ENCODE measurements around the gene OVOL2. TPM values are rescaled to one million over a fixed set of nuclear protein-coding genes. Genes with fewer than 3 reads are reported as not detected.

The OVOL2 gene
- total and polyA plus RNA-seq, 2 of the 8 experiments (the other 6 are each of a cell fraction or from before 2014, with no cell fraction given) = 11.0 to 11.4 TPM

- Histone ChIP-seq H4K5ac (ENCODE audit: insufficient read length, low read depth, low read length) (no peak overlapping the region), H3K18ac (ENCODE audit: extremely low read depth, low read length) (no peak overlapping the region), H4K20me1 (replicated peaks in 1 of 2; ENCODE audit: control insufficient read depth in 1 of 2, insufficient read depth in 2 of 2, low read length in 2 of 2) (no peaks in the 10 kb centered on the region), H3K4me3 (ENCODE audit: extremely low read depth in 1 of 4, insufficient read depth in 2 of 4, low read depth in 3 of 4, low read length in 4 of 4) (no peak overlapping the region), H2BK12ac (ENCODE audit: low read depth, low read length) (peak overlapping the region; percentile 41; the same call in 1 of the 2 replicates), H3K36me3 (ENCODE audit: control insufficient read depth in 2 of 4, insufficient read depth in 4 of 4, low read length in 3 of 4) (no peaks in the 10 kb centered on the region), H3K79me1 (ENCODE audit: low read depth, low read length) (no peaks in the 10 kb centered on the region), H4K91ac (replicated peaks; ENCODE audit: insufficient read length, low read length) (no peak overlapping the region), H3K9me3 (ENCODE audit: insufficient read depth in 2 of 2, low read depth in 1 of 2, low read length in 1 of 2) (no peaks in the 10 kb centered on the region), H2AFZ (ENCODE audit: low read length) (no peak overlapping the region), H3K14ac (ENCODE audit: insufficient read length) (no peak overlapping the region), H3K9ac (replicated peaks in 1 of 4; ENCODE audit: extremely low read depth in 1 of 4, low read depth in 3 of 4, low read length in 3 of 4) (no peak overlapping the region), H3K27me3 (replicated peaks in 1 of 4; ENCODE audit: control insufficient read depth in 3 of 4, extremely low read depth in 1 of 4, insufficient read depth in 3 of 4, low read length in 3 of 4) (no peaks in the 10 kb centered on the region), H3K4me1 (replicated peaks in 1 of 4; ENCODE audit: control insufficient read depth in 3 of 4, insufficient read depth in 4 of 4, low read length in 3 of 4) (peaks cover 0 to 16% (median 8%) of the 10 kb centered on the region in 4 experiments; a peak in 6 of 7 replicates), H3K23me2 (ENCODE audit: low read depth, low read length) (no peaks in the 10 kb centered on the region; the same call in 1 of the 2 replicates), H3K27ac (ENCODE audit: low read depth, low read length) (no peak overlapping the region), H2BK120ac (replicated peaks; ENCODE audit: low read depth, low read length) (no peak overlapping the region), H4K8ac (ENCODE audit: extremely low read depth, insufficient read depth, low read length) (no peak overlapping the region), H3K23ac (ENCODE audit: insufficient read length) (no peak overlapping the region), H3K56ac (replicated peaks; ENCODE audit: insufficient read length, low read depth, low read length) (no peak overlapping the region), H2AK5ac (ENCODE audit: low read depth, low read length) (no peak overlapping the region), H3K4ac (replicated peaks; ENCODE audit: insufficient read length, low read depth, low read length) (no peak overlapping the region), H2BK20ac (ENCODE audit: low read length) (no peak overlapping the region; the same call in 1 of the 2 replicates), H3K79me2 (ENCODE audit: control insufficient read depth in 1 of 2, insufficient read depth in 2 of 2, low read length in 2 of 2) (no peaks in the 10 kb centered on the region), H2BK15ac (ENCODE audit: low read length) (no peak overlapping the region), H2BK5ac (ENCODE audit: low read depth, low read length) (no peak overlapping the region), H3K4me2 (ENCODE audit: insufficient read depth in 1 of 2, low read depth in 2 of 2, low read length in 2 of 2) (peak overlapping the region; percentile 28 to 29; a peak in 1 of 4 replicates)
- TF ChIP-seq SRF (IDR thresholded peaks at IDR 0.05; ENCODE audit: low read depth, low read length) (no peak), SIN3A (conservative IDR thresholded peaks at IDR 0.05 in 1 of 2, IDR thresholded peaks at IDR 0.05 in 1 of 2; ENCODE audit: low read depth in 1 of 2, low read length in 2 of 2) (0 out of 4 replicates have a peak, but pooled peaks of 1 of the 2 experiments have one; percentile 9), CHD1 (IDR thresholded peaks at IDR 0.05; ENCODE audit: low read depth, low read length) (no peak), TEAD4 (IDR thresholded peaks at IDR 0.05; ENCODE audit: low read depth, low read length) (0 out of 2 replicates have a peak, but pooled peaks have one; percentile 3), YY1 (IDR thresholded peaks at IDR 0.05; ENCODE audit: low read depth, low read length) (no peak)
- no peak for DNase-seq (ENCODE audit: low read depth in 1 of 2, low spot score in 2 of 2)
- ChIA-PET CTCF (ENCODE audit: partially characterized antibody) (interaction anchor here (0.5 to 2.5 kb wide), 10 partner anchors 8 to 87 kb away, joined by 3 to 15 read pairs (median 4); no protein-coding TSS in a partner anchor), POLR2A (ENCODE audit: partially characterized antibody) (interaction anchor here (0.6 to 31.5 kb wide), 3 partner anchors 12 to 51 kb away, joined by 3 to 424 read pairs (median 4); partner anchors contain the start of genes MGME1 and SNX5)
- FAIRE-seq = no peak
- WGBS, 2 experiments (ENCODE audit: extremely low coverage in 1 of 2, insufficient coverage in 1 of 2, insufficient read length in 1 of 2, insufficient replicate concordance in 2 of 2, low coverage in 1 of 2, low lambda C conversion rate in 2 of 2, missing lambda C conversion rate in 1 of 2) = 91% methylated on average over 8 of the region's 8 CpGs; no CpG with 5 or more reads in 1 of the 2 experiments
Measured at GRCh38 chr20:18004384-18005031, 53.2 kb downstream of the OVOL2 start.
